GM12874 (cell line): ENCODE data around the gene RETN.

Experiments
- TF ChIP-seq, protein P1 (sequence below): IDR thresholded peaks from 2 replicates; pipeline ENCODE4 v1.5.1; 2011; ENCODE audit warnings: low read depth, mild to moderate bottlenecking, control low read depth, low read length, moderate library complexity; ENCODE audit not compliant: insufficient read depth

RETN gene

GRCh38 chr19:7704280-7705060, 35.6 kb downstream of the RETN start:
- TF ChIP-seq, protein P1, sequence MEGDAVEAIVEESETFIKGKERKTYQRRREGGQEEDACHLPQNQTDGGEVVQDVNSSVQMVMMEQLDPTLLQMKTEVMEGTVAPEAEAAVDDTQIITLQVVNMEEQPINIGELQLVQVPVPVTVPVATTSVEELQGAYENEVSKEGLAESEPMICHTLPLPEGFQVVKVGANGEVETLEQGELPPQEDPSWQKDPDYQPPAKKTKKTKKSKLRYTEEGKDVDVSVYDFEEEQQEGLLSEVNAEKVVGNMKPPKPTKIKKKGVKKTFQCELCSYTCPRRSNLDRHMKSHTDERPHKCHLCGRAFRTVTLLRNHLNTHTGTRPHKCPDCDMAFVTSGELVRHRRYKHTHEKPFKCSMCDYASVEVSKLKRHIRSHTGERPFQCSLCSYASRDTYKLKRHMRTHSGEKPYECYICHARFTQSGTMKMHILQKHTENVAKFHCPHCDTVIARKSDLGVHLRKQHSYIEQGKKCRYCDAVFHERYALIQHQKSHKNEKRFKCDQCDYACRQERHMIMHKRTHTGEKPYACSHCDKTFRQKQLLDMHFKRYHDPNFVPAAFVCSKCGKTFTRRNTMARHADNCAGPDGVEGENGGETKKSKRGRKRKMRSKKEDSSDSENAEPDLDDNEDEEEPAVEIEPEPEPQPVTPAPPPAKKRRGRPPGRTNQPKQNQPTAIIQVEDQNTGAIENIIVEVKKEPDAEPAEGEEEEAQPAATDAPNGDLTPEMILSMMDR = no peak

GRCh38 chr19:7705387-7706187, 36.7 kb downstream of the RETN start:
- TF ChIP-seq, protein P1 = no peak

GRCh38 chr19:7706188-7706954, 37.5 kb downstream of the RETN start:
- TF ChIP-seq, protein P1 = no peak

DNA sequence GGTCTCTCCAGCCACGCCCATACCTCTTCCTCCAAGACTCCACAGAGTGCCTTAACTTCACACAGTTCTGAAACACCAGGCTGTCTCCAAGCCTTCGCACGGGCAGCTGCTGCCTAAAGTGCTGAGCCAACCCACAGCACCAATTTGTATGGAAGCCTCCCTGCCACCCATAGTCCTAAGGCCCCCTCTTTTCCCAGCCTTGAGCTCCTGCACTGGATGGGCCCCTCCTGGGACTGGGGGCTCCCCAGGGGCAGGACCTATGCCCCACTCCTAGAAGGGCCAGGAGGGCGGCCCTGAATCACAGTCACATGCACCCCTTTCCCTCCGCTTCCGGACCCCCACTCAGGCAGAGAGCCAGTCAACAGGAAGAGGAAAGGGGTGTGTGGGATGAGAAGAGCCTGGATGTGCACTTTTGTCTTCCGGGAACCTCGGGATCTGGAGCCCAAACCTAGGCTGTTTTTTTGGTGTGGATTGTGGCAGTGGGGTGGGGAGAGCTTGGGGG, 38.2 kb downstream of the RETN start:
- TF ChIP-seq, protein P1 = no peak

GRCh38 chr19:7709932-7710460, 41.1 kb downstream of the RETN start:
- TF ChIP-seq, protein P1 = no peak

- TF ChIP-seq, protein P1 = no peak
These were observed 41.8 kb downstream of the RETN start for GRCh38 chr19:7710616-7711015.
